GM12865 (cell line): ENCODE data around the gene NPC1L1.
A peak's percentile ranks its signal among the peaks of the same experiment; 100 is the strongest.

Experiments
- DNase-seq: peaks from one replicate; pipeline ENCODE4 v3.0.0; 2010; ENCODE audit warnings: low read depth
- H3K4me3 ChIP-seq: 2 replicates; pipeline ENCODE4 v1.5.1; 2011; ENCODE audit warnings: mild to moderate bottlenecking, low read depth, low read length, control low read depth
- TF ChIP-seq, protein P1 (sequence below): IDR thresholded peaks from 2 replicates; pipeline ENCODE4 v1.5.1; 2011; ENCODE audit warnings: low read length, control low read depth, low read depth, inconsistent platforms; ENCODE audit not compliant: insufficient read depth; ENCODE audit errors: missing control alignments

Gene NPC1L1

DNA sequence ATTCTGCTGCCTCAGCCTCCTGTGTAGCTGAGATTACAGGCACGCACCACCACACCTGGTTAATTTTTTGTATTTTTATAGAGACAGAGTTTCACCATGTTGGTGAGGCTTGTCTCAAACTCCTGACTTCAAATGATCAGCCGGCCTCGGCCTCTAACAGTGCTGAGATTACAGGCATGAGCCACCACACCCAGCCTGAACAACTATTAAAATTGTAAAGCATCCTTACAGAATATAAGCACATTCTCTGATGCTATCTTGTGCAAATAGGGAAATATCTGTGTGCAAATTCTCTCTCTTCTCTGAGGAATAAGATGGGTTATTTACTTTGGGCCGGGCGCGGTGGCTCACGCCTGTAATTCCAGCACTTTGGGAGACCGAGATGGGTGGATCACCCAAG, 63.2 kb downstream of the NPC1L1 start:
- DNase-seq, result no peak
- TF ChIP-seq, protein P1, sequence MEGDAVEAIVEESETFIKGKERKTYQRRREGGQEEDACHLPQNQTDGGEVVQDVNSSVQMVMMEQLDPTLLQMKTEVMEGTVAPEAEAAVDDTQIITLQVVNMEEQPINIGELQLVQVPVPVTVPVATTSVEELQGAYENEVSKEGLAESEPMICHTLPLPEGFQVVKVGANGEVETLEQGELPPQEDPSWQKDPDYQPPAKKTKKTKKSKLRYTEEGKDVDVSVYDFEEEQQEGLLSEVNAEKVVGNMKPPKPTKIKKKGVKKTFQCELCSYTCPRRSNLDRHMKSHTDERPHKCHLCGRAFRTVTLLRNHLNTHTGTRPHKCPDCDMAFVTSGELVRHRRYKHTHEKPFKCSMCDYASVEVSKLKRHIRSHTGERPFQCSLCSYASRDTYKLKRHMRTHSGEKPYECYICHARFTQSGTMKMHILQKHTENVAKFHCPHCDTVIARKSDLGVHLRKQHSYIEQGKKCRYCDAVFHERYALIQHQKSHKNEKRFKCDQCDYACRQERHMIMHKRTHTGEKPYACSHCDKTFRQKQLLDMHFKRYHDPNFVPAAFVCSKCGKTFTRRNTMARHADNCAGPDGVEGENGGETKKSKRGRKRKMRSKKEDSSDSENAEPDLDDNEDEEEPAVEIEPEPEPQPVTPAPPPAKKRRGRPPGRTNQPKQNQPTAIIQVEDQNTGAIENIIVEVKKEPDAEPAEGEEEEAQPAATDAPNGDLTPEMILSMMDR, result no peak
- H3K4me3 ChIP-seq, result no peak overlapping the region

DNA sequence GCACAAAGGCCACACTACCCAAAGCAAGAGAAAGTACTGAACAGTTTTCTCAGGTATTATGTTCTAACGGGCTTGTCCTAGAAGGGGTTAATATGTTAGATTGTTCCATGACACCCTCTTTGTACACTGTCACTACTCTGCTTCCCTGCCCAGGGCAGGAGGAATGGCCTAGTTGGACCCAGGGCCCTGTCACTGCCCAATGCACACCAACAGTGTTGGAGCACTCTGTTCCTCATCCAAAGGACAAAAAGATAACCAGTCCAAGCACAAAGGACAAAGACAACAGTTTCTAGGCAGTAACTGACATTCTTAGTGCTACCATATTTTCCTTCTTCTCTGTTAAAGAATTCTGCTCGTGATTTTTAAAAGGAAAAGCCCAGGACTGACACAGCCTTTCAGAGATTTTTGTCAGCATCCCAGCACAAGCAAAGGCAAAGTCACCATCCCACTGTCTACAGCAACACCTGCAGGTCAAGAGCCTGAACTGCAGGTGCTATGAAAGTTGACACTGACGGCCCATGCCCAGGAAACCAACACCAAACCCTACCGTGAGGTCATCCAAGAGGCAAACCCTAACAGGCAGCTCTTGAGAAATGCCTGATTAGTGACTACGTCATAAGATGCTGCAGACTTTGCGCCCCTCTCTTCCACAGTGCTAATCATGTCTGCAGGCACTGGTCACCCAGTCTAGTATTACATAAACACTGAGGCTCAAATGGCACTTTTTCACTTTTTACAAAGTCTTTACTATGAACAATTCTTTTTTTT, 63.9 kb downstream of the NPC1L1 start:
- H3K4me3 ChIP-seq, result no peak overlapping the region
- peak; percentile 83 for DNase-seq
- TF ChIP-seq, protein P1, result peak; percentile 99

DNA sequence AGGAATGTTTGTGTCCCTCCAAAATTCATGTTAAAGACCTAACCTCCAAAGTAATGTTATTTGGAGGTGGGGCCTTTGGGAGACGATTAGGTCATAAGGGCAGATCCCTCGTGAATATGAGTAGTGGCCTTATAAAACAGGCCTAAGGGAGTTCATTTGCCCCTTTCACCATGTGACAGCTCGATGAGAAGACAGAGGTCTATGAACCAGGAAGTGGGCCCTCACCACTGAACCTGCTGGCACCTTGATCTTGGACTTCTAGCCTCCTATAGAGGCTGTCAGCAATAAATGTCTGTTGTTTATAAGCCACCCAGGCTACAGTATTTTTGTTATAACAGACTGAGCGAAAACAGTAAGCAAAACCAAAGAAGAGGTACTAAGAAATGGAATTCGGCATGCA, 64.8 kb downstream of the NPC1L1 start:
- TF ChIP-seq, protein P1, result no peak
- no peak overlapping the region for H3K4me3 ChIP-seq
- DNase-seq, result no peak

DNA sequence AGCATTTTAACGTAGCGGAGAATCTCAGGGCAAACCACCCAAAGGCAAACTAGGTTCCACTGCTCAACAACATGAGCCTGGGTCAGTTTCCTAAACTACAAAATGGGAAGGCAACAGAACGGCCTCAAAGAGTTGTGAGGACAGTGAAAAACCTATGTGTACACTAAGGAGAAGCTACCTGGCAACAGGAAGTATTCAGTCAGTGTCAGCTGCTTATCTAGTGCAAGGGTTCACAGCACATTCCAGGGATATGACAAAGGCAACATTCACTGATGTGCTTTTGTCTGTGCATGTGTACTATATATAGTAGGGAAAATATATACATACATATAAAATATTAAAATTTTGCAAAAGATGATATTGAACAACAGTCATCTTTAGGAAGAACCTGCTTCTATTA, 67.8 kb downstream of the NPC1L1 start:
- no peak overlapping the region for H3K4me3 ChIP-seq
- TF ChIP-seq, protein P1, result no peak
- no peak for DNase-seq

DNA sequence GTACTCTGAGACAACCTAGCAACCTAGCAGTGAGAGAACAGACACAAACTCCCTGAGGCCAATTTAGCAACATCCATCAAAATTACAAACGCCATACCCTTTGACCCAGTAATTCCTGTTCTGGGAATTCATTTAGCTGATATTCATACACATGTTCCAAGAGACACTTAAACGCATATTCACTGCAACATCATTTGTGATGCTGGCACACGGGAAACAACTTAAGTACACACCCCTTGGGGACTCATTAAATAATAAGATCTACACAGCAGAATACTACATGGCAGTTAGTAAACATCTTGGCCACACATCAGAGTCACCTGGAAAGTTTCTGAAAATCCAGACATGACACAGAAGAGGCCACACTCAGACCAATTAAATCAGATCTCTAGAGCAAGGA, 68.3 kb downstream of the NPC1L1 start:
- no peak for DNase-seq
- H3K4me3 ChIP-seq, result no peak overlapping the region
- TF ChIP-seq, protein P1, result no peak

DNA sequence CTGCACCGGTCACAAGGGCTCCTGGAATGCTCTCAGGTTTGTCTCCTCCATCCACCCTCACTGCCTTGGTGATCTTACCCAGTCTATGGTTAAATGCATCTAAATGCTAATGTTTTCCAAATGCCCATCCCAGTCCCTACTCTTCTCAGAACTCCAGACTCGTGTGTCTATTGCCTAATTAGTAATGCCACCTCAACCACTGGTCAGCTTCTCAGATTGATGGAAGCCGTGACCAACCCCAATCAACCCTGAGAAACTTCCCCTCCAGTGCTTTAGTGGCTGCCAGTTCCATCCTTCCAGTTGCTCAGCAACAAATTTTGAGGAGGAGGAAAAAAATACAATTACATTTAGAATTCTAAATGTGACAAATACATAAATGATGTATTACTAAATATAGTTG, 69.3 kb downstream of the NPC1L1 start:
- TF ChIP-seq, protein P1, result no peak
- H3K4me3 ChIP-seq, result no peak overlapping the region
- DNase-seq, result no peak

DNA sequence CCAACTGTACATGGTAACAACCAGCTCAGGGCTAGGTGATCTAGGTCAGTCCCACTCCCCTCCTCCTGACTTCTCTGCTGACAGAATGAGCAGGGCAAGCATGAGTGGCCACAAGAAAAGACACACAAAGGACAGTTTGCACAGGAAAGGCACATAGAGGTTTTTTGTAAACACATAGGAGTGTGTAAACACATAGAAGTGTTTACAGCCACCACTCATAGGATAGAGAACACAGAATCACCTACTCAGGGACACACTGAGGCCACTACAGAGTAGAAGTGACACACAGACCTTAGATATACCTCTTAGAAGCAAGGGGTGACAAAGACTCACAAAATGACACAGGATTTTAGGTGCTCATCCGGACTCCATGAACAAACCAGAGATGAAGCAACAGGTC, 69.7 kb downstream of the NPC1L1 start:
- no peak overlapping the region for H3K4me3 ChIP-seq
- TF ChIP-seq, protein P1, result no peak
- DNase-seq, result no peak
